Stimulated activated CD4-positive, alpha-beta T cell treated with anti-CD3 and anti-CD28 coated beads, Interleukin-15, amount 100 ng/mL, for 1 hour (primary cell): Measurements from ENCODE around the gene KRTAP13-4.

Experiments used
- DNase-seq, 2 donors: peaks; one replicate each; pipeline ENCODE4 v3.0.0-alpha.2; 2020; ENCODE audit warnings: low read depth in 1 of 2, low spot score in 1 of 2

KRTAP13-4 gene, protein sequence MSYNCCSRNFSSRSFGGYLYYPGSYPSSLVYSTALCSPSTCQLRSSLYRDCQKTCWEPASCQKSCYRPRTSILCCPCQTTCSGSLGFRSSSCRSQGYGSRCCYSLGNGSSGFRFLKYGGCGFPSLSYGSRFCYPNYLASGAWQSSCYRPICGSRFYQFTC

DNA sequence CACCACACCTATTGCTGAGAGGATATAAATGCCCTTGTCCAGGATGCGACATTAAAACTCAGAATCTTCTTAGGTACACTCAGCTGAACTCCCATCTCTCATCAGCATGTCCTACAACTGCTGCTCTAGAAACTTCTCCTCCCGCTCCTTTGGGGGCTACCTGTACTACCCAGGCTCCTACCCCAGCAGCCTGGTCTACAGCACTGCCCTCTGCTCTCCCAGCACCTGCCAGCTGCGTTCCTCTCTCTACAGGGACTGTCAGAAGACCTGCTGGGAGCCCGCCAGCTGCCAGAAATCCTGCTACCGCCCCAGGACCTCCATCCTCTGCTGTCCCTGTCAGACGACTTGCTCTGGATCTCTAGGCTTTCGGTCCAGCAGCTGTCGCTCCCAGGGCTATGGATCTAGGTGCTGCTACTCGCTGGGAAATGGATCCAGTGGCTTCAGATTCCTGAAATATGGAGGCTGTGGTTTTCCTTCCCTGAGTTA is at the start of gene KRTAP13-4:
KRTAP13-4 (plus strand) TSS at position 51 of the 486 bp plus-strand sequence; CDS start at position 107, 56 bp downstream.
- no peak for DNase-seq

DNA sequence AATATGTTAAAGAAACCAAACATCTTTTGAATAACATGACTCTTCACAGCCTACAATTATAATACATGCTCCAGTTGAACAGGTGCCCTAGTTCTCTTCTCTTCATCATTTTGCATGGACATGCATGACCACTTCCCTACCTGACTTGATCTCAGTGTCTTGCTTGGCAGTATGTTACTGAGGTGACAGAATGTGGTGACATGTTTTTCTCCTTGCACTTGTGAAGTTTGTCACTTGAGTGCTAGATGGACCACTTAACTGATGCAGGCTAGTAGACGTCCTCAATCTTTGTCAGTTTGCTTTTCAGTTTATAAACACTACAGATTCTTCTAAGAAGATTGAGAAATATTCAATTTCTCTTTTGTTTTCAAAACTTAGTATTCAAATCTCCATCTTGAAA is 47.8 kb upstream of the KRTAP13-4 start:
- DNase-seq: no peak

DNA sequence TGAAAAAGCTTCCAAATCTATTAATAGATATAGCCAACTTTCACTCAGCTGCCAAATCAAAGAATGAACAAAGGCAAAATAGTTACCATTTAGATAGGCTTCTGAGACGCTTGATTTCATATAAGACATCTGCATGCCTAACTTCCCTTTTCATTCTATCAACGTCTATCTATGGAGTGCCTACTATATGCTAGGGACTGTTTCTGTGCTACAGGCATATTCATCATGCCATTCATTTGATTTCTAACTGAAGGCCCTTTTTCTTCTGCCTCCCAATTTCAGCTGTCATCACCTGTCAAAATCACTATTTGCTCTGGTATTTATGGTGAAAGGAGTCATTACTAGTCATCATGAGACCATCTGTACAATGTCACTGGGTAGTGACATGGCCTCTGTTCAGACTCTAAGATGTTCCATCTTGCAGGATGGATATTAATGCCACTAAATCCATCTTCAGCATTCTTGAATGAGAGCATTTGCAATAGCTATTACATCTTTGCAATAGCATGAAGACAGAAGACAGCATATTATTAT is 38.5 kb upstream of the KRTAP13-4 start:
- no peak for DNase-seq

DNA sequence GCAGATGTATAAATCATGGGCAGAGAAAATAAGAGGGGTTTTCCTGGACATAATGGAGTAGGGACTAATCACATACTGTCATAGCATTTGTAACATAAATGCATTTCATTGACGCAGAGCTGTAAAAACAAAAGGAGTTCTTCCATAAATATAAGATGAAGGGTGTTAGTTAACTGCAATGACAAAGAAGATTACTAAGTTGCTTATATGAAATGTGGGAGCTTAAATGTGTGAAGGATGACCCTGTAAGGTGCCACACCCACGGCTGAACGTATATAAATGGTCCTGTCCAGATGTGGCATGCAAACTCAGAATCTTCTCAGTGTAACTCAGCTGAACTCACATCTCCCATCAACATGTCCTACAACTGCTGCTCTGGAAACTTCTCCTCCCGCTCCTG is 34.3 kb upstream of the KRTAP13-4 start, which contains the start of gene KRTAP13-1:
KRTAP13-1 (plus strand) TSS at position 301 of the 400 bp plus-strand sequence; CDS start at position 357, 56 bp downstream.
- no peak for DNase-seq

DNA sequence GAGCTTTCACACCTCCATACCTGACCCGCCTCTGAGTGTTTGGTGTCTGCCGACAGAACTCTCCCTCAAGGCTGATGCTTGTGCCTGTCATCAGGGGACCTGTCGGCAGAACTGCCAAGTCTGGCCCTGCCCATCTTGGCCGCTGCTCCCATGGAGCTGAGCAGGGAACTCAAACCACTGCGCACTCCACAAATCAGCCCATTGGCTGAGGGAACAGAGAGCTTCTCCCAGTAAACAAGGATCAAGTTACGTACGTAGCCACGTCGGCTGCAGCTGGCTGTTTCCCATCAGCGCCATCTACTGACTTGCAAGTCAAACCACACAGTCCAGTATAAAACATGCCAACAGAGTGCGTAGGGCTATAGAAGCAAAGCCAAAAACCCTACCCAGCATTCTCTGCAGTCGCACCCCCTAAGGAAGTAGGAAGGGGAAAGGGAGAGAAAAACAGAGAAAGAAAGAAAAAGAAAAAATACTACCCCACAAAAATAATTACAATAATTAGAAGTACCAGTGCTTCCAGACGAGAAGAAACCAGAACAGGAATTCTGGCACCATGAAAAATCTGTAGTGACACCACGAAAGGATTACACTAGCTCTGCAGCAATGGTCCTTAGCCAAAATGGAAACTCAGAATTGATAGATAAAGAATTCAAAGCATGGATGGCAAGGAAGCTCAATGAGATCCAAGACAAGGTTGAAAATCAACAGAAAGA is 21.1 kb upstream of the KRTAP13-4 start:
- no peak for DNase-seq

DNA sequence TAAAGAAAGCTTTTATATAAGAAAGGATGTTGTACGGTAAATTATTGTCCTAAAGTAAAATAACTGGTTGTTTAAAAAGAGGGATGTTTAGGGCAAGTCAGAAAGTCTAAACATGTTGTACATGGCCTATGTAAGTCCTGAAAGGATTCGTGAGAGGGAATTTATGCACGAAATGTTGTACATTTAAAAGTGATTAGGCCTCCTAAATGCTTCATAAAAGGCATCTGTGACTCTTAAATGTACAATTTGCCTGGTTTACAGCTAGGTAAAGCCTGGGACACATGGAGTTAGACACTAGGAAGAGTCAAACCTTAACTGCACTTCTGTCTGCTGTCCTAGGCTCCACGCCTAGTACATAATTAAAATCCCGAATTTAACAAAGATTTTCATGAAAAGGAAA is 14.0 kb upstream of the KRTAP13-4 start:
- no peak for DNase-seq

DNA sequence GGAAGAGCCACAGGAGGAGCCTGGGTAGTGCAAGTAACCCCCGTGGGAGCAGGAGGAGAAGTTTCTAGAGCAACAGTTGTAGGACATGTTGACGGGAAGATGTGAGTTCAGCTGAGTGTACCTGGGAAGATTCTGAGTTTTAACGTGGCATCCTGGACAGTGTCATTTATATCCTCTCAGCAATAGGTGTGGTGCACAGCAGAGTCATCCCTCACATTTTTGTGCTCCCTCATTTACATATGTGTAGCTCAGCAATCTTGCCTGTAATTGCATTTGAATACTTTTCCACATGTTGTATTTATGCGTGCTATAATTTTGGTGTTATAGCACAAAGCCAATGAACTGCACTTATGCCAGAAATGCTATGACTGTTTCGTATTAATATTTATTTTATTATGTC is 4.2 kb upstream of the KRTAP13-4 start, which contains the start of gene KRTAP13-3:
KRTAP13-3 (minus strand) TSS at position 101 of the 400 bp plus-strand sequence; CDS start at position 87, 14 bp downstream.
- no peak for DNase-seq

DNA sequence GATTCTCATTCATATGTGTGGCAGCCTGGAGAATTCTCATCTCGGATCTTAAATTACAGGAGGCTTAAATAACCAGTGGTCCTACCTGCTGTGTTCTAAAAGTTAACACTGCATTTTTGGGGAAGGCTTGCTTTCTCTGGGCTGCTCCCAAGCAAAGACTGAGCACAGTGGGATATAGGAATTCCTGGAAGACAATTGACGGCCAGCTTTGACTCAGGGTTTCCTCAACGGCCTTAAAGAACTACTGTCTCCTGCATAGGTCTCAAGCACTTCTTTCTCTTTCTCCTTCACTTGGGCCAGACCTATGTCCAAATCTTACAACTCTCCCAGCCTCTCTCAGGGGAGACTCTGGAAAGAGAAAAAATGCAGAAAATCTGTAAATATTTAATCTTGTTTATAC is 3.3 kb upstream of the KRTAP13-4 start:
- DNase-seq: no peak

DNA sequence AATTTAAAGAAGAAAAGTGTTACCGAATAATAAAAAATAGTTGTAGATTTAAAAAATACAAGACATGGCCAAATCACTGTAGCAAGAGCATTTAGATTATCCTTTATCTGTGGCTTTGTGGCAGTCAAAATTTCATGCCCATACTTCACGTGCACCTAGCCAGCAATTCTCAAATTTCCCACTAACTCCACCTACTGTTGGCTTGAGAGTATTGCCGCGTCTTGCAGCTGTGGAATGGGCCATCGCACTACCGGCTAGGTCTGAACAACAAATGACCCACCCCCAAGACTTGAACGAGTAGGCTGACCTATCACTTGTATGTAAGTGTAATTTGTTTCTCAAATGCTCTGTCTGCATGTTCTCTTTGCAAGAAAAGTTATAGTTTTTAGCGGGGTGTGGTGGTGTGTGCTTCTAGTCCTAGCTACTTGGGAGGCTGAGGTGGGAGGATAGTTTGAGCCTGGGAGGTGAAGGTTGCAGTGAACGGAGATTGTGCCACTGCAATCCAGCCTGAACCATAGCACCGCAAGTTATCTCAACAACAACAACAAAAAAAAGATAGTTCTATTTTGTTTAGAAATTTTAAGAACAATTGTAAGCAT is 4.1 kb downstream of the KRTAP13-4 start:
- no peak for DNase-seq

DNA sequence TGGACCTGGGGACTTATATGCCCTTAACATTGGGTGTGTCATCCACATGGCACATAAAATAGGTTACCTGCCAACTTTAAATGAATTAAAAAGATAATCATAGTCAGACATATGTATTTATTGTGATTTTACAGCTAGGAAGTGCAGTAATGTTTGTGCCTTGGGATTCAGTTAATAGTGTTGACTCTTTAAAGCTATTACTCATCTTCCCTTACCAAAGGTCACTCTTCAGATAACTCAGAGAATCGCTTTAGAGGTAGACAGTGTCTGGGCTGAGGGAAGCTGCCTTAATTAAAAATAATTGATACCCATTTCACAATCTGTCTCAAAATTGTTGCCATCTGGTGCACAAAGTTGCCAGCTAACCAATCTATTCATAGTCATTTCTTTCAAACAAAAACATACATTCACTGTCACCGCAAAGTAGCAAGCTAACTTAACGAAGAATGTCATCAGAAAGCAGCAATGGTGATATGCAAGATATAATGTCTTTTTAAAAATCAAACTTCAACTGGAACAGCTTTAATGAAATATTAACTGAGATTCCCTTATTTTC is 7.1 kb downstream of the KRTAP13-4 start:
- no peak for DNase-seq

DNA sequence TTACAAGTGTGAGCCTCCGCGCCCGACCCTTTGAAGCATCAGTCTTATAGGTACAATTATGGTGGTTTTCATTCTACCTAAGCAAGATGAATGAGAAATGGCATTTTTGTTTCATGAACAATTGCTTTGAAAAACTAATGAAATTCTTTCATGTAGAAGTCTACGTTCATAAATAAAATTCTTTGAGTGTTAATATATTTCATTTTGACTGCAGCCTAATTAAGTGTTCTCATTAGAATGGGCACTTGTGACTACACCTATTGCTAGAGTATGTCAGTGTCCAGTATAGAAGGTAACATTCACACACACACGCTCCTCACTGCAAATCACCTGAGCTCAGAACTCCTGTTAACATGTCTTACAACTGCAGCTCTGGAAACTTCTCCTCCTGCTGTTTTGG is 10.0 kb downstream of the KRTAP13-4 start, which contains the start of gene KRTAP15-1:
KRTAP15-1 (plus strand) TSS at position 301 of the 400 bp plus-strand sequence; CDS start at position 354, 53 bp downstream.
- DNase-seq: no peak

DNA sequence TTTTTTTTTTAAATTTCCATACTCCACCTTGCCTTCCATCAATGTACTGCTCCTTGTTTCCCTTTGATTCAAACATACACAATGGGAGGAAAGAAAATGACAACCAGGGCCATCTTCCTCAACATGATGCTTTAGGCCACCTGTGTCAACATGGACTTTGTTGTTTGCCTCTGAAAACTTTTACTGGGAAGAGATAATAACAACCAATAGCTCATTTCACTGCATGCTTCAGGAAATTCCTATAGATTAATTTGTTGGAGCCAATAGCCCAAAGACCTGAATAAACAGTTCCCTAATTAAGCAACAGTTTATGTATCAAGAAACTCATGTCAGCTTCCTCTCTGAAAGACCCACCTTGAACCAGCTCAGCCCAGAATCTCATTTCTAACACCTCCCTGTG is 13.2 kb downstream of the KRTAP13-4 start:
- no peak for DNase-seq

DNA sequence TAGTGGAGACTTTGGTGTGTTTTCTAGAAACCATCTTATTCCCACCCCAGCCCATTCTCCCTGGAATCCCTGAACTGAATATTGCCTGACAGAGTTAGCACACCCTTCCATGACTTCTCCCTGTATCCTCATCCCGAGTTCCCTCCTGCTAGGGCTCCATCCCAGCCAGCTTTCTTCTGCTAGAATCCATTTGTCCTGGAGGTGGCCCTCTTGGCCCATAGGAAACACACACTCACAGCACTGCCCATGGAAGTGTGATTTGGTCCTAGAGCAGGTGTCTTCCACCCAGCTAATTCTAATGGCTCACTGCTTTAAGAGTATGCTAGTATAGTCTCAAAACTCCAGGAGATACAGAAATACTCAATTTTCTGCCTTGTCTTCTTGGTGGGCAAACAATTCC is 14.2 kb downstream of the KRTAP13-4 start:
- no peak for DNase-seq

DNA sequence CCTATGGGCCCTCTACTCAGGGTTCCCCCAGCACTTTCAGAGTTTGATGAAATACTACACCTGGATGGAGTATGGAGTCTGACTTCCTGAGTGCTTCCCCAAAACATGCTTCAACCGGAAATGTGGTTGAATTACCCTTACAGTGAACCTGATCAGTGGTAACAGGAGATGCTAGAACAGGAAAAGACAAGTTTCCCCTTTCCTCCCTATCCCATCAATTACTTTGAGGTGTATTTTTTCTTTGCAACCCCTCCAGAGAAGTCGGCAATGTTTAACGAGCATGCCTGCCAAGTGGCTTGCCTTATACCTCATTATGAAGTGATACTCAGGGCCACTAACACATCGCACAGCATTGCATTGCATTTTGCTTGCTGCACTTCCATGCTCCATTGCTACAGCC is 17.0 kb downstream of the KRTAP13-4 start:
- DNase-seq: no peak

DNA sequence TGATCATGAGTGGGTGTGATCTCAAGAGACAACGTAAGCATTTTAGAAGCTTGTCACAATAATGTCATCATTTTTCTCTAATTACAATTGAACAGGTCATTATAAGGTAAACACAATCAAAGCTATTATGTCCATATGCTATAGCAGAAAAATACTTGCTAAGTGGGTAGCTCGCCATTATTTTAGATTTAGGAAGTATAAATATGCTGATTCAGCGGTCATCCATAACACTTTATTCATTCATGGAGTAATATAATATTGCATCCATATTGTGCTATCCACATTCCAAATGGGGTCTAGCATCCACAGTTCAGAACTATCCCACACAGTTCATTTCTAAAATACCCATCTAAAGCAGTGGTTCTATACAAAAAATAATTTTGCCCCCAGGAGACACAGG is 18.5 kb downstream of the KRTAP13-4 start:
- no peak for DNase-seq

DNA sequence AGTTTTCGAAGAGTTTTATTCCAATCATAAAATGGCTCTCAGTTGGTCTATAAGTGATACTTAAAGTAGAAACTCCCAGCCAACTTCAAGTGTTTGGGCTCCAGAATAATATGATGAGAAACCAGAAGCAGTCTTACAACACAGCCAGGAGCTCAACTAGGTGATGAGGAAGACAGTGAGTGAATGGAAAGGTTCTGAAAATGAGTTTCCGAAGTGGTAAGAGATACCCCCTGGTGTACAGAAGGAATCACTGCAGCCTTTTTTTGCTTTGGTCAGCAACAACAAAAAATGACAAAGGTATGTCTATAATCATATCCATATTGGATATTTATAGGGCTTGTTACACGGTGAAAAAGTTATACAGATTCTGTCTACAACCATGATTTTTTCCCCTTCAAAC is 33.7 kb downstream of the KRTAP13-4 start:
- DNase-seq: no peak

DNA sequence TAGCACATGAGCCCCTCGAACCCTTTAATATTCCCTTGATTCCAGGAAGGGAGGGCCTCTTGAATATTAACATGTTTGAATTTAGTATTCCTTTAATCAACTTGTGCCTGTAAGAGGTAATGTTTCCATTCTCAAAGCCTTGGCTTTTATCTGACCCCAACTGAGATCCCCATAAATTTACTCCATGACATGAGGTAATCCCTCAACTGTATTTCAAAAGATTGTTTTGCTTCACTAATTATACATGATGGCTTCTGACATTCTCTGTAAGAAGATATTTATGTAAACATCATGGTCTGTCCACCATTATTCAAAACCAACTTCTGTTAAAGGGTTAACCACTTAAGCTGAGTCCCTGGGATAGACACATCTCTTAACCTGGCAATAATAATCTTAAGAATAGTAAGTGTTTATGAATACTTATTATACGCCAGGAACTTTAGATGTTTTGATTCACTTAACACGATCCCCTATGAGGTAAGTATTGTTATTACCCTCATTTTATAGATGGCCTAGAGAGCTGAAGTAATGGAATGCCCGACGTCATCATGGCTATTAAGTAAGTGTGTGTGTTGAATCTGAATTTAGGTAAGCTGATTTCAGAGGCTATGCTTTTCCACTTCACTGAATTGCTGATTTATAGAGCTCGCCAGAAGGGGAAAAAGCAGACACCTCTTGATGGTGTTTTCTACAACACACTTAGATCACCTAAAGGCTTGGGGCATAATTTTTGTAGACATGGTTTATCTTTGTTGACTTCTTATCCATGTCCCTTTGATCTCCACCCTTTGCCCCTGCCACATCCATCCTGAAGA is 39.1 kb downstream of the KRTAP13-4 start:
- DNase-seq: no peak

DNA sequence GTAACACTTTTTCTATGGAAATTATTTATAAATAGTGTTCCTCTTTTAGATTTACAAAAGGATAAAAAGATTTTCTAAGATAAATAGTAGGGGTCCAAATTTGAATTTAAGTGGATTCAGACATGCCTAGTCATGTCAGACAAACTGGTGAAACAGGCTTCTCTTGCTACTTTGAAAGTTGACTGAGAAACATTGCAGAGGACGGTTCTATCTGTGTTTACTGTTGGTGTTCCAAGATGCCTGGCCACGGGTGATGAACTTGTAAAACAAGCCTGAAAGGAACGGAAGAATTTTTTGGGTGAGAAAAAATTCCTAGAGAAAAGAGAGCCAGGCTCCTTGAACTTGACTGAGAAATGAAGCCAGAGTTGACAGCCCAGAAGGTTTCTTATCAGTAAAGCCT is 48.0 kb downstream of the KRTAP13-4 start:
- DNase-seq: no peak

DNA sequence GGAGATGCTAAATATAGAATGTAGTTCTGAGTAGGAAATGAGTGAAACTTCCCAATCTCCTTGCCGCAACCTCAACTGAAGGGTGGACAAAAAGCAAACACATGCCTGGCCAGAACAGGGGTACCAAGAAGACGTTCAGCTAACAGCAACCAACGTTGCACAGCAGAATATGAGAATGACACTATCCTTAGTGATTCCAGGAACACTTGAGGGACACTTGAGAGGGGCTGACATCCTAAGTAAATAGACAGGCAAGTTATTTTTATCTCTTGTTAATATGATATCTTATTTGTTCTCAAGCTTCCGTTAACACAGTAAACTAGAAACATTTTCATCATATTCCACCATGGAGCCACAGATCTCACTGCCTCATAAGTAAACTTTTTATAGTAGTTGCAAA is 49.2 kb downstream of the KRTAP13-4 start:
- DNase-seq: no peak

DNA sequence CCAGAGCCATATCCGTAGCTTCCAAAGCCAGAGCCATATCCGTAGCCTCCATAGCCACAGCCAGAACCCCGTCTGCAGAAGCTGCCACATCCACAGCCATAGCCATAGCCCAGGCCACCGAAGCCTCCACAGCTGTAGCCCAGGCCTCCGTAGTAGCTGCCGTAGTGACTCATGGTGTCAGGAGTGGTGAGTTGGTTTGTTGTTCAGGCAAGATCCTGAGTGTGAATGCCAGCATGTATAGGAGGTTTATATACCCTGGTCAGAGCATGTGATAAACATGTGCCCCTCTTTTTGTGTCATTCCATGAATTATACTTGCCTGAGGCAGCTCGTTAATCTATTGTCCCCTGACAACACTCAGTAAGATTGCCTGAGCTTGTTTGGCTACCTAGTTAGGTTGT is 50.1 kb downstream of the KRTAP13-4 start, which contains the start of gene KRTAP19-1:
KRTAP19-1 (minus strand) TSS at position 223 of the 400 bp plus-strand sequence; CDS start at position 173, 50 bp downstream.
- DNase-seq: no peak
